22Rv1 (cell line): ENCODE data around the gene RFC4.

ENCODE experiments used
- ZFX ChIP-seq: fragments of 450-650 bp; IDR thresholded peaks from 2 replicates; pipeline ENCODE4 v1.6.1; 2017; ENCODE audit warnings: antibody characterized with exemption, borderline replicate concordance
- TF ChIP-seq, protein P1 (sequence below): fragments of 450-650 bp; IDR thresholded peaks from 2 replicates; pipeline ENCODE4 v1.5.1; 2017; ENCODE audit warnings: mild to moderate bottlenecking

DNA sequence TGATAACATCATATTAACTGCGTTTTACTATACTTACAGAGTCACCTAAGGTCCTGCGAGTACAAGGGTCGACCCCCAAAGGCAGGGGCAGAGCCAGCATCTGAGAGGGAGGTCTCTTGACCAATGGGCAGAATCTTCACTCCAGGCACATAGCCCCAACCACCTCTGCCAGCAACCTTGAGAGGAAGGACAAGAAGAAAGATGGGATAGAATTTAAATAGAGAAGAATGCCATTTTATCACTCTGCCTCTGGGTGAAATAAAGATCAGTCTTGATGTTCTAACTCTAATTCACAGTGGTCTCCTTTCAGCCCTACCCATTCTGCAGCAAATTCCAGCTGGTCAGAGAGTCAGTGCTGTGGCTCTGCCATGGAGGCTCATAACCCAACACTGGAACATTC is 62.6 kb downstream of the RFC4 start:
- TF ChIP-seq, protein P1, sequence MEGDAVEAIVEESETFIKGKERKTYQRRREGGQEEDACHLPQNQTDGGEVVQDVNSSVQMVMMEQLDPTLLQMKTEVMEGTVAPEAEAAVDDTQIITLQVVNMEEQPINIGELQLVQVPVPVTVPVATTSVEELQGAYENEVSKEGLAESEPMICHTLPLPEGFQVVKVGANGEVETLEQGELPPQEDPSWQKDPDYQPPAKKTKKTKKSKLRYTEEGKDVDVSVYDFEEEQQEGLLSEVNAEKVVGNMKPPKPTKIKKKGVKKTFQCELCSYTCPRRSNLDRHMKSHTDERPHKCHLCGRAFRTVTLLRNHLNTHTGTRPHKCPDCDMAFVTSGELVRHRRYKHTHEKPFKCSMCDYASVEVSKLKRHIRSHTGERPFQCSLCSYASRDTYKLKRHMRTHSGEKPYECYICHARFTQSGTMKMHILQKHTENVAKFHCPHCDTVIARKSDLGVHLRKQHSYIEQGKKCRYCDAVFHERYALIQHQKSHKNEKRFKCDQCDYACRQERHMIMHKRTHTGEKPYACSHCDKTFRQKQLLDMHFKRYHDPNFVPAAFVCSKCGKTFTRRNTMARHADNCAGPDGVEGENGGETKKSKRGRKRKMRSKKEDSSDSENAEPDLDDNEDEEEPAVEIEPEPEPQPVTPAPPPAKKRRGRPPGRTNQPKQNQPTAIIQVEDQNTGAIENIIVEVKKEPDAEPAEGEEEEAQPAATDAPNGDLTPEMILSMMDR, result no peak
- TF ChIP-seq ZFX, result no peak
